Neuronal stem cell (in vitro differentiated cells): ENCODE data around the gene LZTS2.

Experiments used
- DNase-seq: peaks from one replicate; pipeline ENCODE4 v3.0.0-alpha.2; 2013; ENCODE audit warnings: low spot score
- H2AFZ ChIP-seq: one replicate; pipeline ENCODE4 v1.6.1; 2013; ENCODE audit warnings: mild to moderate bottlenecking, low read length, inconsistent platforms
- H2AK5ac ChIP-seq: 2 replicates; pipeline ENCODE4 v1.6.1; 2013; ENCODE audit warnings: low read depth, mild to moderate bottlenecking, inconsistent platforms, low read length, moderate library complexity, mixed read lengths
- H2BK120ac ChIP-seq: 2 replicates; pipeline ENCODE4 v1.6.1; 2013; ENCODE audit warnings: low read depth, mild to moderate bottlenecking, inconsistent platforms, low read length, moderate library complexity, mixed read lengths
- H2BK12ac ChIP-seq: one replicate; pipeline ENCODE4 v1.6.1; 2013; ENCODE audit warnings: low read length, inconsistent platforms
- H2BK15ac ChIP-seq: 2 replicates; pipeline ENCODE4 v1.6.1; 2013; ENCODE audit warnings: mild to moderate bottlenecking, low read length, inconsistent platforms, mixed read lengths
- H2BK5ac ChIP-seq: one replicate; pipeline ENCODE4 v1.6.1; 2013; ENCODE audit warnings: inconsistent platforms, mild to moderate bottlenecking, low read length, moderate library complexity
- H3K14ac ChIP-seq: one replicate; pipeline ENCODE4 v1.6.1; 2013; ENCODE audit warnings: low read length, inconsistent platforms
- H3K18ac ChIP-seq: 2 replicates; pipeline ENCODE4 v1.6.1; 2013; ENCODE audit warnings: low read length, inconsistent platforms
- H3K23ac ChIP-seq: 2 replicates; pipeline ENCODE4 v1.6.1; 2013; ENCODE audit warnings: low read depth, mild to moderate bottlenecking, mixed read lengths, low read length, inconsistent platforms; ENCODE audit not compliant: poor library complexity
- H3K27ac ChIP-seq: replicated peaks from 3 replicates; pipeline ENCODE4 v1.5.1; 2013; ENCODE audit warnings: low read length, inconsistent platforms
- H3K27me3 ChIP-seq, 3 experiments: 2 replicates each; pipeline ENCODE4 v1.6.1; 2013; ENCODE audit warnings: low read length in 3 of 3, mild to moderate bottlenecking in 2 of 3, inconsistent platforms in 1 of 3, low read depth in 1 of 3, mixed read lengths in 1 of 3, moderate library complexity in 1 of 3; ENCODE audit not compliant: control insufficient read depth in 3 of 3, insufficient read depth in 3 of 3
- H3K36me3 ChIP-seq, 2 donors: replicated peaks in 1 of 2; 2 replicates each; pipeline ENCODE4 v1.6.1; 2013; ENCODE audit warnings: low read length in 2 of 2; ENCODE audit not compliant: control insufficient read depth in 2 of 2, insufficient read depth in 2 of 2
- H3K4ac ChIP-seq: 2 replicates; pipeline ENCODE4 v1.6.1; 2013; ENCODE audit warnings: inconsistent platforms, mild to moderate bottlenecking, low read length, moderate library complexity
- H3K4me1 ChIP-seq, 2 donors: 1 replicate in 1 of 2; 2 replicates in 1 of 2; pipeline ENCODE4 v1.6.1; 2013; ENCODE audit warnings: low read length in 2 of 2, low read depth in 1 of 2; ENCODE audit not compliant: control insufficient read depth in 2 of 2, insufficient read depth in 1 of 2
- H3K4me2 ChIP-seq: one replicate; pipeline ENCODE4 v1.6.1; 2013; ENCODE audit warnings: mild to moderate bottlenecking, low read length, inconsistent platforms; ENCODE audit not compliant: insufficient read depth, poor library complexity, severe bottlenecking
- H3K4me3 ChIP-seq, 2 donors: 2 replicates each; pipeline ENCODE4 v1.5.1; 2013; ENCODE audit warnings: low read length in 2 of 2, mild to moderate bottlenecking in 2 of 2, inconsistent platforms in 1 of 2, moderate library complexity in 1 of 2
- H3K79me1 ChIP-seq: one replicate; pipeline ENCODE4 v1.6.1; 2013; ENCODE audit warnings: low read depth, mild to moderate bottlenecking, inconsistent platforms, low read length, moderate library complexity
- H3K9ac ChIP-seq: one replicate; pipeline ENCODE4 v1.6.1; 2013; ENCODE audit warnings: mild to moderate bottlenecking, low read depth, low read length, inconsistent platforms; ENCODE audit not compliant: poor library complexity
- H3K9me3 ChIP-seq, 2 donors: replicated peaks in 1 of 2; 2 replicates each; pipeline versions ENCODE3 to v1.6.1; 2013; ENCODE audit warnings: low read length in 2 of 2, mild to moderate bottlenecking in 2 of 2, inconsistent platforms in 1 of 2, low read depth in 1 of 2, mixed read lengths in 1 of 2, moderate library complexity in 1 of 2; ENCODE audit not compliant: control insufficient read depth in 2 of 2, insufficient read depth in 1 of 2
- H4K8ac ChIP-seq: one replicate; pipeline ENCODE4 v1.6.1; 2013; ENCODE audit warnings: low read depth, mild to moderate bottlenecking, inconsistent platforms, low read length, moderate library complexity
- H4K91ac ChIP-seq: one replicate; pipeline ENCODE4 v1.6.1; 2013; ENCODE audit warnings: low read length, low read depth, mild to moderate bottlenecking, inconsistent platforms; ENCODE audit not compliant: poor library complexity
- WGBS, 2 donors: extraction: QIAGEN DNeasy Blood & Tissue Kit; methylation state at CpG; one replicate each; pipeline ENCODE4 v1.1.7; 2013; ENCODE audit warnings: missing lambda C conversion rate in 2 of 2, mixed read lengths in 1 of 2; ENCODE audit not compliant: insufficient read length in 2 of 2, insufficient replicate concordance in 1 of 2; ENCODE audit errors: extremely low coverage in 2 of 2; 5-methylcytosine and 5-hydroxymethylcytosine counted together

LZTS2 gene

GRCh38 chr10:100968863-100969186 lies 30.8 kb upstream of the LZTS2 start:
- Histone ChIP-seq H2BK15ac (peak overlapping the region; percentile 76), H3K36me3 (peaks cover 2 to 33% of the 10 kb centered on the region in 2 donors), H2AFZ (peak overlapping the region; percentile 70), H3K14ac (peak overlapping the region; percentile 33), H3K18ac (peak overlapping the region; percentile 98), H3K79me1 (peaks cover 3% of the 10 kb centered on the region), H4K8ac (no peak overlapping the region), H2BK12ac (peak overlapping the region; percentile 25), H3K4me2 (peak overlapping the region; percentile 79), H3K27ac (no peak overlapping the region), H3K27me3 (peaks cover 0 to 5% (median 0%) of the 10 kb centered on the region in 3 experiments), H3K9ac (peak overlapping the region; percentile 79), H2BK120ac (no peak overlapping the region), H2BK5ac (no peak overlapping the region), H4K91ac (no peak overlapping the region), H3K4ac (peak overlapping the region; percentile 58), H2AK5ac (peak overlapping the region; percentile 82), H3K23ac (peak overlapping the region; percentile 75), H3K4me1 (peaks cover 2 to 18% of the 10 kb centered on the region in 2 donors), H3K9me3 (no peaks in the 10 kb centered on the region), H3K4me3 (peak overlapping the region; percentile 12 to 74)
- no CpG with 5 or more reads among the region's 9 CpGs for WGBS, 2 donors
- no peak for DNase-seq

GRCh38 chr10:100969187-100970075 lies 30.2 kb upstream of the LZTS2 start, which contains the start of gene SEMA4G:
SEMA4G (plus strand) TSS chr10:100969504; CDS start chr10:100972913, 3,409 bp downstream.
- Histone ChIP-seq H3K4ac (peak within 1 kb of the TSS; percentile 58), H3K4me2 (peak within 1 kb of the TSS; percentile 79), H3K4me3 (peak within 1 kb of the TSS; percentile 47 to 85), H3K9ac (peak within 1 kb of the TSS; percentile 92), H2BK12ac (peak within 1 kb of the TSS; percentile 25), H2AFZ (peak within 1 kb of the TSS; percentile 93), H3K27ac (no peak within 1 kb of the TSS), H3K9me3 (no peaks in the 10 kb centered on the region), H2BK120ac (no peak within 1 kb of the TSS), H2AK5ac (peak within 1 kb of the TSS; percentile 82), H3K4me1 (peaks cover 2 to 18% of the 10 kb centered on the region in 2 donors), H4K91ac (no peak within 1 kb of the TSS), H3K14ac (peak within 1 kb of the TSS; percentile 73), H3K18ac (peak within 1 kb of the TSS; percentile 98), H3K23ac (peak within 1 kb of the TSS; percentile 75), H3K27me3 (peaks cover 0 to 5% (median 0%) of the 10 kb centered on the region in 3 experiments), H3K36me3 (peaks cover 2 to 27% of the 10 kb centered on the region in 2 donors), H2BK15ac (peak within 1 kb of the TSS; percentile 76), H2BK5ac (no peak within 1 kb of the TSS), H4K8ac (no peak within 1 kb of the TSS), H3K79me1 (peaks cover 3% of the 10 kb centered on the region)
- WGBS, 2 donors: no CpG with 5 or more reads among the region's 70 CpGs
- DNase-seq: peak; percentile 56

- Histone ChIP-seq H3K9me3 (no peaks in the 10 kb centered on the region), H2BK12ac (no peak overlapping the region), H3K27me3 (peaks cover 0 to 5% (median 0%) of the 10 kb centered on the region in 3 experiments), H3K14ac (peak overlapping the region; percentile 73), H2AFZ (peak overlapping the region; percentile 93), H3K79me1 (peaks cover 3% of the 10 kb centered on the region), H2AK5ac (no peak overlapping the region), H2BK15ac (no peak overlapping the region), H2BK5ac (no peak overlapping the region), H3K23ac (peak overlapping the region; percentile 46), H3K18ac (peak overlapping the region; percentile 95), H3K36me3 (peaks cover 2 to 19% of the 10 kb centered on the region in 2 donors), H3K27ac (no peak overlapping the region), H3K4ac (no peak overlapping the region), H3K9ac (peak overlapping the region; percentile 47), H4K8ac (no peak overlapping the region), H3K4me1 (peaks cover 2 to 18% of the 10 kb centered on the region in 2 donors), H3K4me2 (peak overlapping the region; percentile 79), H4K91ac (no peak overlapping the region), H2BK120ac (no peak overlapping the region), H3K4me3 (peak overlapping the region; percentile 47 to 85)
- no peak for DNase-seq
- WGBS, 2 donors: no CpG with 5 or more reads among the region's 13 CpGs
Measured at GRCh38 chr10:100970076-100970913, 29.3 kb upstream of the LZTS2 start.
